HEK293T (cell line): ENCODE data around the gene SEPSECS.
A peak's percentile ranks its signal among the peaks of the same experiment; 100 is the strongest.
"Not testable (repeated sequence)": the region's sequence is repeated elsewhere in the genome, so short reads cannot be mapped to it uniquely, and the experiment has no call there.

Source experiments
- CTCF ChIA-PET: fragments of 350-600 bp; formaldehyde crosslinking; extraction: SDS; loops from one replicate; lab custom pipeline; 2021; ENCODE audit warnings: antibody characterized with exemption, inconsistent platforms; lab: Yijun Ruan, JAX
- POLR2A ChIA-PET: fragments of 350-600 bp; formaldehyde crosslinking; extraction: SDS; loops from one replicate; lab custom pipeline; 2020; ENCODE audit warnings: antibody characterized with exemption, inconsistent platforms; lab: Yijun Ruan, JAX
- DNase-seq: peaks from one replicate; pipeline ENCODE4 v3.0.0; 2012; ENCODE audit warnings: mixed read lengths; ENCODE audit errors: extremely low spot score
- ARNT ChIP-seq: fragments of 450-650 bp; IDR thresholded peaks from 2 replicates; pipeline ENCODE4 v1.6.1; 2017; ENCODE audit warnings: mild to moderate bottlenecking
- BHLHE40 ChIP-seq: fragments of 450-650 bp; IDR thresholded peaks from 2 replicates; pipeline ENCODE4 v1.6.1; 2016; ENCODE audit warnings: mild to moderate bottlenecking, moderate library complexity, borderline replicate concordance
- CTBP1 ChIP-seq: fragments of 450-650 bp; IDR thresholded peaks from 2 replicates; pipeline ENCODE4 v1.6.1; 2016; ENCODE audit warnings: borderline replicate concordance
- ELF4 ChIP-seq: fragments of 450-650 bp; IDR thresholded peaks from 2 replicates; pipeline ENCODE4 v1.6.1; 2017; ENCODE audit warnings: antibody characterized with exemption
- FOXA1 ChIP-seq: fragments of 450-650 bp; IDR thresholded peaks from 2 replicates; pipeline ENCODE4 v1.6.1; 2016; ENCODE audit warnings: mild to moderate bottlenecking
- FOXK2 ChIP-seq: fragments of 450-650 bp; IDR thresholded peaks from 2 replicates; pipeline ENCODE4 v1.6.1; 2016; ENCODE audit warnings: mild to moderate bottlenecking
- FOXM1 ChIP-seq: fragments of 450-650 bp; IDR thresholded peaks from 2 replicates; pipeline ENCODE4 v1.6.1; 2017; ENCODE audit warnings: mild to moderate bottlenecking, borderline replicate concordance
- HDGF ChIP-seq: fragments of 450-650 bp; IDR thresholded peaks from 2 replicates; pipeline ENCODE4 v1.6.1; 2017; ENCODE audit warnings: antibody characterized with exemption, borderline replicate concordance
- L3MBTL2 ChIP-seq: fragments of 450-650 bp; conservative IDR thresholded peaks from 2 replicates; pipeline ENCODE4 v1.6.1; 2016; ENCODE audit warnings: mild to moderate bottlenecking
- LEF1 ChIP-seq: fragments of 450-650 bp; IDR thresholded peaks from 2 replicates; pipeline ENCODE4 v1.6.1; 2017; ENCODE audit warnings: mild to moderate bottlenecking, borderline replicate concordance
- NFRKB ChIP-seq: fragments of 450-650 bp; IDR thresholded peaks from 2 replicates; pipeline ENCODE4 v1.6.1; 2016; ENCODE audit warnings: mild to moderate bottlenecking, moderate library complexity
- PKNOX1 ChIP-seq: fragments of 450-650 bp; IDR thresholded peaks from 2 replicates; pipeline ENCODE4 v1.6.1; 2016
- SP1 ChIP-seq: fragments of 450-650 bp; IDR thresholded peaks from 2 replicates; pipeline ENCODE4 v1.6.1; 2017
- SUZ12 ChIP-seq: fragments of 450-650 bp; IDR thresholded peaks from 2 replicates; pipeline ENCODE4 v1.6.1; 2016; ENCODE audit warnings: mild to moderate bottlenecking
- TARDBP ChIP-seq: fragments of 450-650 bp; IDR thresholded peaks from 2 replicates; pipeline ENCODE4 v1.6.1; 2016
- ZNF384 ChIP-seq: fragments of 450-650 bp; IDR thresholded peaks from 2 replicates; pipeline ENCODE4 v1.6.1; 2016

Gene SEPSECS

GRCh38 chr4:25092139-25092538 is 68.1 kb downstream of the SEPSECS start:
- DNase-seq, result no peak
- ChIA-PET CTCF (interaction anchor here (0.6 kb wide), 1 partner anchor 37 kb away, joined by 4 read pairs; no protein-coding TSS in a partner anchor), POLR2A (no interaction called here)
- TF ChIP-seq SP1, result no peak
- no peak for TF ChIP-seq ZNF384
- TF ChIP-seq TARDBP, result no peak
- TF ChIP-seq FOXM1, result no peak
- TF ChIP-seq SUZ12, result no peak
- no peak for TF ChIP-seq ARNT

GRCh38 chr4:25090516-25090915 is 69.7 kb downstream of the SEPSECS start:
- CTCF ChIA-PET, result no interaction called here
- no peak for DNase-seq
- TF ChIP-seq FOXA1 (no peak), FOXK2 (no peak), SUZ12 (no peak), ELF4 (no peak), L3MBTL2 (no peak), SP1 (no peak), PKNOX1 (no peak), CTBP1 (no peak), LEF1 (no peak), BHLHE40 (no peak), ZNF384 (no peak)
- POLR2A ChIA-PET, result no interaction called here

- no peak for DNase-seq
- TF ChIP-seq PKNOX1 (no peak), ARNT (no peak), TARDBP (no peak), SP1 (no peak), FOXM1 (no peak), FOXK2 (no peak), ELF4 (no peak), NFRKB (no peak), HDGF (no peak), CTBP1 (no peak), SUZ12 (no peak), FOXA1 (no peak), BHLHE40 (no peak), LEF1 (no peak), ZNF384 (no peak)
- ChIA-PET CTCF (interaction anchor here (0.6 kb wide), 1 partner anchor 96 kb away, joined by 3 read pairs; no protein-coding TSS in a partner anchor), POLR2A (no interaction called here)
These were observed 71.0 kb downstream of the SEPSECS start for GRCh38 chr4:25089051-25089763.

DNA sequence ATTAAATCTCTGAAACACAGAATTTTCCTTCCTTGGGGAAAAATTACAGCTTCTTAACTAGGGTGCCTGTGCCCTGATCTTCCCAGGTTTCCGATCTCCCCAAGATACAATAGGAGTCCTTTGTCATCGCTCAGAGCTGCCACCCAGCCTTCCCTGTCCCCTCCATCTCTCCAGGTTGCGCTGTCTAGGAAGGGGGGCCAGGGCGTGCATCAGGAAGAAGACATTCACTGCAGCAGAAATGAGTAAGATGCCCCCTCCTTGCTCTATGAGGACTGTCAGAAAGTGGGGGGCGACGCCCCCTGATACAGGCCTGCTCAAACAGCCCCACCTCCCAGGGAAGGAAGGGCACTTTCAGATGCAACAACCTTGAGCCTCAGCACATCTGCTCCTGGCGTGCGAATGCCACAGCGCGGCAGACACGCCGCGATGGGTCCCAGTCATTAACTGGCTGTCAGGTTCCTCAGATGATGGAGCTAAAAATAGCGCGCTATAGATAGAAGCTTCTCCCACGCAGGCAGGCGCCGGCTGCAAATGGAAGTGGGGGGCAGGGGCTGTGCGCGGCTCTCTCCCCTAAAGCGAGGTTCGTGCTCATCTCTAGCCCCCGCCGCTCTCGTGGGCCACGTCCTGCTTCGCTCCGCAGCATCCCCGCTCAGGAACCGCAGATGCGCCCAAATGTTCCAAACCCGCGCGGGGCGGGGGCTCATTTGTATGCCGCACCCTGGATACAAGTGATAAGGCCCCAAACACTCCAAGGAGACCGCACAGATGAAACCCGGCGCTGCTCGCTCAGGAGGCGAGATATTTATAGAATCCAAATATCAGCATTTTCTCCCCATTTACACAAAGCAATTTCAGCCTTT is 71.9 kb downstream of the SEPSECS start:
- CTCF ChIA-PET, result interaction anchor here (0.6 kb wide), 1 partner anchor 95 kb away, joined by 3 read pairs; no protein-coding TSS in a partner anchor
- TF ChIP-seq NFRKB, result no peak
- TF ChIP-seq FOXM1, result no peak
- TF ChIP-seq ELF4, result no peak
- TF ChIP-seq L3MBTL2, result no peak
- no peak for TF ChIP-seq SP1
- TF ChIP-seq SUZ12, result no peak
- TF ChIP-seq FOXK2, result no peak
- TF ChIP-seq TARDBP, result no peak
- no peak for TF ChIP-seq BHLHE40
- no peak for TF ChIP-seq PKNOX1
- no peak for TF ChIP-seq FOXA1
- no peak for TF ChIP-seq ARNT
- no peak for TF ChIP-seq HDGF
- no peak for TF ChIP-seq ZNF384
- POLR2A ChIA-PET, result no interaction called here
- DNase-seq, result peak; percentile 9

GRCh38 chr4:25085671-25086070 is 74.6 kb downstream of the SEPSECS start:
- ChIA-PET POLR2A (no interaction called here), CTCF (no interaction called here)
- TF ChIP-seq BHLHE40 (no peak), ZNF384 (no peak), NFRKB (no peak), CTBP1 (no peak), SP1 (no peak), TARDBP (no peak), FOXM1 (no peak), FOXA1 (no peak), SUZ12 (no peak), FOXK2 (no peak), LEF1 (no peak), ELF4 (no peak), HDGF (no peak), ARNT (no peak)
- DNase-seq, result no peak

GRCh38 chr4:25083441-25083840 is 76.8 kb downstream of the SEPSECS start:
- DNase-seq, POLR2A ChIA-PET, CTCF ChIA-PET: not testable (repeated sequence)
